Suprapubic skin (tissue), 4 donors: Measurements from ENCODE around the gene ACTG1. TPM values are rescaled to one million over a fixed set of nuclear protein-coding genes. Genes with fewer than 3 reads are reported as not detected.

ENCODE experiments used
- DNase-seq, 2 donors: peaks; one replicate each; pipeline ENCODE4 v3.0.0-alpha.2; 2019; ENCODE audit warnings: low spot score in 2 of 2
- H3K27ac ChIP-seq: fragments of 200-600 bp; sonication (generic); one replicate; pipeline ENCODE4 v1.5.1; 2019
- H3K27me3 ChIP-seq: fragments of 200-600 bp; sonication (generic); one replicate; pipeline ENCODE4 v1.5.1; 2019
- H3K36me3 ChIP-seq: fragments of 200-600 bp; sonication (generic); one replicate; pipeline ENCODE4 v1.5.1; 2019
- H3K4me1 ChIP-seq: fragments of 200-600 bp; sonication (generic); one replicate; pipeline ENCODE4 v1.5.1; 2019
- H3K4me3 ChIP-seq: fragments of 200-600 bp; sonication (generic); one replicate; pipeline ENCODE4 v1.5.1; 2019; ENCODE audit warnings: mild to moderate bottlenecking
- H3K9me3 ChIP-seq: fragments of 200-600 bp; sonication (generic); one replicate; pipeline ENCODE4 v1.5.1; 2019
- EP300 ChIP-seq: sonication (generic); formaldehyde crosslinking; IDR thresholded peaks from one replicate; pipeline ENCODE4 v1.6.1; 2017; ENCODE audit warnings: antibody characterized with exemption
- POLR2A ChIP-seq, 2 donors: fragments of 450-650 bp; IDR thresholded peaks; one replicate each; pipeline ENCODE4 v1.6.1; 2017; ENCODE audit warnings: antibody characterized with exemption in 2 of 2, mild to moderate bottlenecking in 2 of 2, moderate library complexity in 2 of 2
- POLR2AphosphoS5 ChIP-seq, 3 donors: sonication (generic); formaldehyde crosslinking; IDR thresholded peaks; one replicate each; pipeline ENCODE4 v1.6.1; 2017; ENCODE audit warnings: antibody characterized with exemption in 3 of 3
- WGBS: methylation state at CpG from one replicate; pipeline ENCODE4 v1.1.5; 2018; 5-methylcytosine and 5-hydroxymethylcytosine counted together
- total RNA-seq, 4 donors: library from RNA; depleted of rRNA; stranded (reverse); fragments of >200 nt; gene quantifications; one replicate each; pipeline ENCODE4 v1.1.0, GENCODE V29; 2016
- TF ChIP-seq, protein P1 (sequence below), 2 donors: fragments of 200-600 bp in 1 of 2; fragments of 450-650 bp in 1 of 2; sonication (generic) in 1 of 2; IDR thresholded peaks; one replicate each; pipeline ENCODE4 v1.5.1; 2016 to 2019; ENCODE audit warnings: antibody characterized with exemption in 2 of 2, mild to moderate bottlenecking in 1 of 2, moderate library complexity in 1 of 2

ACTG1 gene
- total RNA-seq, 4 donors from 2014 or later: 2,659 to 6,485 (median 4,163) TPM

DNA sequence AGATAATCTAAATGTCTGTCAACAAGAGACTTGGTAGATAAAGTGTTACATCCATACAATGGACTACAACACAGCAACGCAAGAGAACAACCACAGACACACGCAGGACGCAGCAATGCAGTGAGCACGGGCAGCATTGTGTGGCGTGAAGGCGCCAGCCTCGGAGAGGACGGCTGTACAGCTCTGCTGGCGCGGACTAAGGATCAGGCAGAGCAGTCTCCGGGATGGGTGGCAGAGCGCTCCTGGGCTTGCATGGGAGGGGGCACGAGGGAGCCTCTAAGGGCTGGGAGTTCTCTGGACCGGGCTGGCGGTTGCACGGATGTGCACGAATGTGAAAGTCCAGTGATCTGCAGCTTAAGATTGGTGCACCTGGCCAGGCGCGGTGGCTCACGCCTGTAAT, 34.5 kb downstream of the ACTG1 start:
- H3K4me1 ChIP-seq: peaks cover 21% of the 10 kb centered on the region
- 94% methylated on average over 20 of the region's 20 CpGs for WGBS
- no peak overlapping the region for H3K4me3 ChIP-seq
- no peak overlapping the region for H3K27ac ChIP-seq
- no peaks in the 10 kb centered on the region for H3K36me3 ChIP-seq
- no peaks in the 10 kb centered on the region for H3K9me3 ChIP-seq
- no peaks in the 10 kb centered on the region for H3K27me3 ChIP-seq
- TF ChIP-seq POLR2A (IDR thresholded peaks at IDR 0.05) (no peak), EP300 (no peak), POLR2AphosphoS5 (IDR thresholded peaks at IDR 0.05) (no peak)
- TF ChIP-seq, protein P1, sequence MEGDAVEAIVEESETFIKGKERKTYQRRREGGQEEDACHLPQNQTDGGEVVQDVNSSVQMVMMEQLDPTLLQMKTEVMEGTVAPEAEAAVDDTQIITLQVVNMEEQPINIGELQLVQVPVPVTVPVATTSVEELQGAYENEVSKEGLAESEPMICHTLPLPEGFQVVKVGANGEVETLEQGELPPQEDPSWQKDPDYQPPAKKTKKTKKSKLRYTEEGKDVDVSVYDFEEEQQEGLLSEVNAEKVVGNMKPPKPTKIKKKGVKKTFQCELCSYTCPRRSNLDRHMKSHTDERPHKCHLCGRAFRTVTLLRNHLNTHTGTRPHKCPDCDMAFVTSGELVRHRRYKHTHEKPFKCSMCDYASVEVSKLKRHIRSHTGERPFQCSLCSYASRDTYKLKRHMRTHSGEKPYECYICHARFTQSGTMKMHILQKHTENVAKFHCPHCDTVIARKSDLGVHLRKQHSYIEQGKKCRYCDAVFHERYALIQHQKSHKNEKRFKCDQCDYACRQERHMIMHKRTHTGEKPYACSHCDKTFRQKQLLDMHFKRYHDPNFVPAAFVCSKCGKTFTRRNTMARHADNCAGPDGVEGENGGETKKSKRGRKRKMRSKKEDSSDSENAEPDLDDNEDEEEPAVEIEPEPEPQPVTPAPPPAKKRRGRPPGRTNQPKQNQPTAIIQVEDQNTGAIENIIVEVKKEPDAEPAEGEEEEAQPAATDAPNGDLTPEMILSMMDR (IDR thresholded peaks at IDR 0.05): no peak
- no peak for DNase-seq

DNA sequence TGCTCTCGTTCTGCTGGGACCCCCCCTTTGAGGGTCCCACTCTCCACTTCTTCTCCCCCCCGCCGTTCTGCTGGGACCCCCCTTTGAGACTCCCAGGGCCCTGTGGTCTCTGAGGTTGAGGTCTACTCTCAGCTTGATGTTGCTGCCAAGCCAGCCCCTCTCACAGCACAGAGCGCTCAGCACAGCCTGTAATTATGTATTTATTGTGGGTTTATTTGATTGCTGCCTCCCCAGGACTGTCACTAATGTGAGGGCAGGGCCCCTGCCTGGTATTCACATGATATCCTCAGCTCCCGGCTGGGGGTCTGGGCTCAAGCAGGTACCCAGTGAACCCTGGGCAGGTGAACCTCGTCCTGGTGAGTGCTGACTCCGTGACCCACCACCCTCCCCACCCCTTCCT, 35.4 kb downstream of the ACTG1 start:
- Histone ChIP-seq H3K27me3 (no peaks in the 10 kb centered on the region), H3K4me1 (peaks cover 20% of the 10 kb centered on the region), H3K4me3 (no peak overlapping the region), H3K9me3 (no peaks in the 10 kb centered on the region), H3K36me3 (no peaks in the 10 kb centered on the region), H3K27ac (no peak overlapping the region)
- no peak for TF ChIP-seq POLR2A (IDR thresholded peaks at IDR 0.05)
- TF ChIP-seq, protein P1 (IDR thresholded peaks at IDR 0.05): no peak
- TF ChIP-seq POLR2AphosphoS5 (IDR thresholded peaks at IDR 0.05): no peak
- TF ChIP-seq EP300: no peak
- no peak for DNase-seq
- 92% methylated on average over 6 of the region's 7 CpGs for WGBS

DNA sequence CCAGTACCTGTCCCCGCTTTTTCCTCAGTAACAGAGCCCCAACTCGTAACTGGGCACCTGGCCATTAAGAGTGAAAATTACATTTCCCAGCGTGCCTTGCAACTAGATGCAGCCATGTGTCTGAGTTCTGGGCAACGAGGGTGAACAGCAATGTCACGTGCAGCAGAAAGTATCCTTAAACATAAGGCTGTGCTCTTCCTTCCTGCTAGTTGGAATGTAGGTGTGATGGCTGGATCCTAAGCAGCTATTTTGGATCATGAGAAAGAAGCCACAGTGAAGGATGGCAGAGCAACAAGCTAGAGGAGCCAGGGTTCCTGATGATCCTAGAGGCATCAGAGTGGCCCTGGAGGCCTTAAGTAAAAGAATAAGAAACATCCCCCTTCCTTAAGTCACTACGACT, 36.0 kb downstream of the ACTG1 start:
- no peak for DNase-seq
- Histone ChIP-seq H3K9me3 (no peaks in the 10 kb centered on the region), H3K27ac (no peak overlapping the region), H3K36me3 (no peaks in the 10 kb centered on the region), H3K4me1 (peaks cover 22% of the 10 kb centered on the region), H3K27me3 (no peaks in the 10 kb centered on the region), H3K4me3 (no peak overlapping the region)
- 90% methylated on average over 6 of the region's 6 CpGs for WGBS
- TF ChIP-seq POLR2AphosphoS5 (IDR thresholded peaks at IDR 0.05) (no peak), EP300 (no peak), POLR2A (IDR thresholded peaks at IDR 0.05) (no peak)
- TF ChIP-seq, protein P1 (IDR thresholded peaks at IDR 0.05): no peak

DNA sequence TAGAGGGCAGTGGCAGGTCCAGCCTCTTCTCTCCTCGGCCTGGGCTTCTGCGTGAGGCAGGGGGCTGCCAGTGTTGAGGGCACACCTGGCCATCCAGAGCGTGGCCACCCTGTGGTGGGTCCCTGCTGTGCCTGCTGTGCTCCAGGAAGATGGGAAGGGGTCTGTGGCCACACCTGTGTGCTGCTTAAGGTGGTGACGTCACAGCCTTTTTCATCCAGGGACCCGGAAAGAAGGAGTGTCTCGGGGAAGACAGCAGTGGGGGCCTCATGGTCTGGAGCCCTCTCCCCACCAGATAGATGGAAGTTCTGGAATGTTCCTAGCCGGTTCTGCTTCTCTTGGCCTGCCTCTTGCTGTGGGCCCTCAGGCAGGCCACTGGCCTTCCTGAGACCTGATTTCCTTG, 36.5 kb downstream of the ACTG1 start:
- Histone ChIP-seq H3K27me3 (no peaks in the 10 kb centered on the region), H3K4me3 (no peak overlapping the region), H3K27ac (no peak overlapping the region), H3K9me3 (no peaks in the 10 kb centered on the region), H3K36me3 (no peaks in the 10 kb centered on the region), H3K4me1 (peaks cover 19% of the 10 kb centered on the region)
- TF ChIP-seq POLR2AphosphoS5 (IDR thresholded peaks at IDR 0.05) (no peak), EP300 (no peak), POLR2A (IDR thresholded peaks at IDR 0.05) (no peak)
- TF ChIP-seq, protein P1 (IDR thresholded peaks at IDR 0.05): no peak
- DNase-seq: no peak
- WGBS: 100% methylated on average over 2 of the region's 7 CpGs

GRCh38 chr17:81474958-81475357, 37.6 kb downstream of the ACTG1 start:
- no peak for DNase-seq
- Histone ChIP-seq H3K36me3 (no peaks in the 10 kb centered on the region), H3K27me3 (no peaks in the 10 kb centered on the region), H3K9me3 (no peaks in the 10 kb centered on the region), H3K4me3 (no peak overlapping the region), H3K27ac (no peak overlapping the region), H3K4me1 (peaks cover 14% of the 10 kb centered on the region)
- 82% methylated on average over 16 of the region's 16 CpGs for WGBS
- TF ChIP-seq, protein P1 (IDR thresholded peaks at IDR 0.05): no peak
- TF ChIP-seq POLR2A (IDR thresholded peaks at IDR 0.05) (no peak), POLR2AphosphoS5 (IDR thresholded peaks at IDR 0.05) (no peak), EP300 (no peak)
